ENCODE data around the gene CD48.
A peak's percentile ranks its signal among the peaks of the same experiment; 100 is the strongest.
"Not testable (repeated sequence)": the region's sequence is repeated elsewhere in the genome, so short reads cannot be mapped to it uniquely, and the experiment has no call there.

The CD48 gene

GRCh38 chr1:160731564-160731963 is 19.9 kb upstream of the CD48 start:
- H2BK12ac ChIP-seq (ENCODE audit: low read length in 2 of 2); H2AK5ac ChIP-seq (ENCODE audit: low read length, severe bottlenecking); H3K4me3 ChIP-seq (ENCODE audit: insufficient read depth in 1 of 2, low read depth in 1 of 2, low read length in 2 of 2); H4K8ac ChIP-seq (ENCODE audit: low read length); H3K14ac ChIP-seq (ENCODE audit: low read length in 2 of 2); H3K4me2 ChIP-seq (ENCODE audit: low read length, poor library complexity, severe bottlenecking); H3K9me3 ChIP-seq (ENCODE audit: control insufficient read depth, low read length); H3K27ac ChIP-seq (ENCODE audit: low read length, poor library complexity, severe bottlenecking); H2BK120ac ChIP-seq (ENCODE audit: low read depth, low read length); H3K36me3 ChIP-seq (ENCODE audit: control insufficient read depth in 1 of 2, insufficient read depth in 2 of 2, low read depth in 1 of 2, low read length in 2 of 2); H2BK5ac ChIP-seq (ENCODE audit: low read depth, low read length, poor library complexity, severe bottlenecking); H3K18ac ChIP-seq (ENCODE audit: low read depth in 1 of 2, low read length in 2 of 2); H2AFZ ChIP-seq (ENCODE audit: low read depth, low read length); H3K79me1 ChIP-seq (replicated peaks; ENCODE audit: low read length, poor library complexity, severe bottlenecking); DNase-seq; H3K23ac ChIP-seq (ENCODE audit: low read length in 2 of 2); H4K91ac ChIP-seq (ENCODE audit: low read length); H3K4ac ChIP-seq (ENCODE audit: low read depth in 1 of 2, low read length in 2 of 2); H2BK15ac ChIP-seq (ENCODE audit: low read depth, poor library complexity, severe bottlenecking); H3K9ac ChIP-seq (ENCODE audit: low read length); H3K4me1 ChIP-seq (ENCODE audit: control insufficient read depth, insufficient read depth, low read depth, low read length): not testable (repeated sequence)
- peaks cover 0 to 16% of the 10 kb centered on the region in 2 experiments for H3K27me3 ChIP-seq (ENCODE audit: control insufficient read depth in 1 of 2, insufficient read depth in 1 of 2, low read length in 2 of 2)
- 52% methylated on average over 1 of the region's 2 CpGs for WGBS

- Histone ChIP-seq H3K9me3 (ENCODE audit: control insufficient read depth, low read length) (no peaks in the 10 kb centered on the region), H2AK5ac (ENCODE audit: low read length, severe bottlenecking) (no peak overlapping the region), H3K14ac (ENCODE audit: low read length in 2 of 2) (no peak overlapping the region), H2BK12ac (ENCODE audit: low read length in 2 of 2) (no peak overlapping the region), H3K79me1 (replicated peaks; ENCODE audit: low read length, poor library complexity, severe bottlenecking) (no peaks in the 10 kb centered on the region), H3K9ac (ENCODE audit: low read length) (no peak overlapping the region), H3K27me3 (ENCODE audit: control insufficient read depth in 1 of 2, insufficient read depth in 1 of 2, low read length in 2 of 2) (peaks cover 0 to 17% of the 10 kb centered on the region in 2 experiments), H3K27ac (ENCODE audit: low read length, poor library complexity, severe bottlenecking) (no peak overlapping the region), H3K18ac (ENCODE audit: low read depth in 1 of 2, low read length in 2 of 2) (no peak overlapping the region), H4K91ac (ENCODE audit: low read length) (no peak overlapping the region), H3K4me2 (ENCODE audit: low read length, poor library complexity, severe bottlenecking) (no peak overlapping the region), H2BK15ac (ENCODE audit: low read depth, poor library complexity, severe bottlenecking) (no peak overlapping the region), H2AFZ (ENCODE audit: low read depth, low read length) (no peak overlapping the region), H3K36me3 (ENCODE audit: control insufficient read depth in 1 of 2, insufficient read depth in 2 of 2, low read depth in 1 of 2, low read length in 2 of 2) (no peaks in the 10 kb centered on the region), H3K4ac (ENCODE audit: low read depth in 1 of 2, low read length in 2 of 2) (no peak overlapping the region), H3K23ac (ENCODE audit: low read length in 2 of 2) (no peak overlapping the region), H4K8ac (ENCODE audit: low read length) (no peak overlapping the region), H3K4me1 (ENCODE audit: control insufficient read depth, insufficient read depth, low read depth, low read length) (no peaks in the 10 kb centered on the region), H2BK120ac (ENCODE audit: low read depth, low read length) (no peak overlapping the region), H3K4me3 (ENCODE audit: insufficient read depth in 1 of 2, low read depth in 1 of 2, low read length in 2 of 2) (no peak overlapping the region), H2BK5ac (ENCODE audit: low read depth, low read length, poor library complexity, severe bottlenecking) (no peak overlapping the region)
- no peak for DNase-seq
These were observed 15.7 kb upstream of the CD48 start for GRCh38 chr1:160727316-160727640.

GRCh38 chr1:160726498-160727315 is 15.1 kb upstream of the CD48 start:
- H2BK120ac ChIP-seq (ENCODE audit: low read depth, low read length): no peak overlapping the region
- peak; percentile 66 for DNase-seq
- 14% methylated on average over 8 of the region's 8 CpGs for WGBS

GRCh38 chr1:160726114-160726497 is 14.5 kb upstream of the CD48 start:
- Histone ChIP-seq H2AFZ (ENCODE audit: low read depth, low read length) (no peak overlapping the region), H3K9ac (ENCODE audit: low read length) (no peak overlapping the region), H3K18ac (ENCODE audit: low read depth in 1 of 2, low read length in 2 of 2) (no peak overlapping the region), H4K91ac (ENCODE audit: low read length) (no peak overlapping the region), H2BK120ac (ENCODE audit: low read depth, low read length) (no peak overlapping the region), H3K4me1 (ENCODE audit: control insufficient read depth, insufficient read depth, low read depth, low read length) (no peaks in the 10 kb centered on the region), H3K9me3 (ENCODE audit: control insufficient read depth, low read length) (no peaks in the 10 kb centered on the region), H3K14ac (ENCODE audit: low read length in 2 of 2) (no peak overlapping the region), H3K79me1 (replicated peaks; ENCODE audit: low read length, poor library complexity, severe bottlenecking) (no peaks in the 10 kb centered on the region), H3K4me3 (ENCODE audit: insufficient read depth in 1 of 2, low read depth in 1 of 2, low read length in 2 of 2) (no peak overlapping the region), H3K23ac (ENCODE audit: low read length in 2 of 2) (no peak overlapping the region), H3K36me3 (ENCODE audit: control insufficient read depth in 1 of 2, insufficient read depth in 2 of 2, low read depth in 1 of 2, low read length in 2 of 2) (no peaks in the 10 kb centered on the region), H3K4ac (ENCODE audit: low read depth in 1 of 2, low read length in 2 of 2) (no peak overlapping the region), H2AK5ac (ENCODE audit: low read length, severe bottlenecking) (no peak overlapping the region), H2BK12ac (ENCODE audit: low read length in 2 of 2) (no peak overlapping the region), H3K27ac (ENCODE audit: low read length, poor library complexity, severe bottlenecking) (no peak overlapping the region), H2BK15ac (ENCODE audit: low read depth, poor library complexity, severe bottlenecking) (no peak overlapping the region), H3K27me3 (ENCODE audit: control insufficient read depth in 1 of 2, insufficient read depth in 1 of 2, low read length in 2 of 2) (peaks cover 0 to 18% of the 10 kb centered on the region in 2 experiments), H3K4me2 (ENCODE audit: low read length, poor library complexity, severe bottlenecking) (no peak overlapping the region), H4K8ac (ENCODE audit: low read length) (no peak overlapping the region), H2BK5ac (ENCODE audit: low read depth, low read length, poor library complexity, severe bottlenecking) (no peak overlapping the region)
- WGBS: 15% methylated on average over 2 of the region's 3 CpGs
- peak; percentile 5 for DNase-seq

More at GRCh38 chr1:160726498-160727315, 15.1 kb upstream of the CD48 start:
- Histone ChIP-seq H3K18ac (ENCODE audit: low read depth in 1 of 2, low read length in 2 of 2) (no peak overlapping the region), H3K27me3 (ENCODE audit: control insufficient read depth in 1 of 2, insufficient read depth in 1 of 2, low read length in 2 of 2) (peaks cover 0 to 18% of the 10 kb centered on the region in 2 experiments), H3K36me3 (ENCODE audit: control insufficient read depth in 1 of 2, insufficient read depth in 2 of 2, low read depth in 1 of 2, low read length in 2 of 2) (no peaks in the 10 kb centered on the region), H2AK5ac (ENCODE audit: low read length, severe bottlenecking) (no peak overlapping the region), H3K79me1 (replicated peaks; ENCODE audit: low read length, poor library complexity, severe bottlenecking) (no peaks in the 10 kb centered on the region), H3K4me2 (ENCODE audit: low read length, poor library complexity, severe bottlenecking) (no peak overlapping the region), H3K4ac (ENCODE audit: low read depth in 1 of 2, low read length in 2 of 2) (no peak overlapping the region), H3K23ac (ENCODE audit: low read length in 2 of 2) (no peak overlapping the region), H3K4me1 (ENCODE audit: control insufficient read depth, insufficient read depth, low read depth, low read length) (no peaks in the 10 kb centered on the region), H3K9ac (ENCODE audit: low read length) (no peak overlapping the region), H3K4me3 (ENCODE audit: insufficient read depth in 1 of 2, low read depth in 1 of 2, low read length in 2 of 2) (no peak overlapping the region), H2BK15ac (ENCODE audit: low read depth, poor library complexity, severe bottlenecking) (no peak overlapping the region), H2BK12ac (ENCODE audit: low read length in 2 of 2) (no peak overlapping the region), H2BK5ac (ENCODE audit: low read depth, low read length, poor library complexity, severe bottlenecking) (no peak overlapping the region), H3K9me3 (ENCODE audit: control insufficient read depth, low read length) (no peaks in the 10 kb centered on the region), H4K8ac (ENCODE audit: low read length) (peak overlapping the region; percentile 7), H3K14ac (ENCODE audit: low read length in 2 of 2) (no peak overlapping the region), H3K27ac (ENCODE audit: low read length, poor library complexity, severe bottlenecking) (no peak overlapping the region), H2AFZ (ENCODE audit: low read depth, low read length) (no peak overlapping the region), H4K91ac (ENCODE audit: low read length) (no peak overlapping the region)

Measured in mesenchymal stem cell (in vitro differentiated cells and primary cell).